NAMALWA (cell line): ENCODE measurements around the gene GPHA2.
A peak's percentile ranks its signal among the peaks of the same experiment; 100 is the strongest.

Experiments used
- DNase-seq: peaks from one replicate; pipeline ENCODE4 v3.0.0-alpha.2; 2015; ENCODE audit warnings: low spot score

GPHA2 gene

DNA sequence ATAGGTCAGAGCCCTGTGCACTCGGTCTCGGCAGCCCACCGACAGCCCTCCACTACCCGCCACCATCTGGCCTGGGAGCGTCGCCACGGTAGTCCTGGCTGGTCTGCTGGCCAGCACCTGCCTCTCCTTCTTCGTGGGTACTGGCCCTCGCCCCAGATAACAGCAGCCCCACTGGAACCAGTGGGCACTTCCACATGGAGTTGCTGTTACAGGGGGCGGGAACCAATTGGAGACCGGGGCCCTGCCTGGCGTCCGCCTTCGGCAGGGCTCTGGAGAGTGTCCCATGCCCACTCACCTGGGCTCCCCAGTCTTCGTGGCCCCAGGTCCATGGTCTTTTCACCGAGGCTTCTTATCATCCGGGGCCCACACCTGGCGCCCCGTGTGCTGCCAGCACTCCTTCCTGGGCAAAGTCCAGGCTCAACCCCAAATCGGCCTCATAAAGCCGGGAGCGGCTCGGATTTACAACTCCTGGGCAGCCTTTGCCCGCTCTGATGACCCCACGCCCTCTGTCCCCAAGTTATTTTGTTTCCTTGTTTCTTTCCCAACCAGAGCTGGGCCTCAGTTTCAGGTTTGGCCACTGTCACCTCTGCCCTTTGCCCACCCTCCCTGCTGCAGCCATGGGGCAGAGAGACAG, 44.4 kb downstream of the GPHA2 start:
- DNase-seq, result no peak

DNA sequence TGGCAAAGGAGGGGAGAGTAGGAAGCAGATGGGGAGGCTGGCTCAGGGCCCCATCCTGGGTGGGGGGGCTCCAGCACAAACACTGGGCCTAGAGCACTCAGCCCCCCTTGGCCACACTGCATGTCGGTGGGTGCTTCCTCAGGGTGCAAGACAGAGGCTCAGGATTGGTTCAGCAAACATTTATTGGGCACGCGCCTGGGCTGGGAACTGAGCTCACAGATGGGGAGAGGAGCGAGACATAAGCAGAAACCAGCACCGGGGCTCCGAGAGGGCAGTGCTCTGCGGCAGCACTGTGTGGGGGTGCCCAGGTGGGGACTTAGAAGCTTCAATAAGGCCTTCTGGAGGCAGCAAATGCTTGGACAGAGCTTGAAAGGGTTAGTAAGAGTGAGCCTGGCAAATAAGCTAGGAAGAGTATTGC, 45.2 kb downstream of the GPHA2 start:
- DNase-seq, result no peak

DNA sequence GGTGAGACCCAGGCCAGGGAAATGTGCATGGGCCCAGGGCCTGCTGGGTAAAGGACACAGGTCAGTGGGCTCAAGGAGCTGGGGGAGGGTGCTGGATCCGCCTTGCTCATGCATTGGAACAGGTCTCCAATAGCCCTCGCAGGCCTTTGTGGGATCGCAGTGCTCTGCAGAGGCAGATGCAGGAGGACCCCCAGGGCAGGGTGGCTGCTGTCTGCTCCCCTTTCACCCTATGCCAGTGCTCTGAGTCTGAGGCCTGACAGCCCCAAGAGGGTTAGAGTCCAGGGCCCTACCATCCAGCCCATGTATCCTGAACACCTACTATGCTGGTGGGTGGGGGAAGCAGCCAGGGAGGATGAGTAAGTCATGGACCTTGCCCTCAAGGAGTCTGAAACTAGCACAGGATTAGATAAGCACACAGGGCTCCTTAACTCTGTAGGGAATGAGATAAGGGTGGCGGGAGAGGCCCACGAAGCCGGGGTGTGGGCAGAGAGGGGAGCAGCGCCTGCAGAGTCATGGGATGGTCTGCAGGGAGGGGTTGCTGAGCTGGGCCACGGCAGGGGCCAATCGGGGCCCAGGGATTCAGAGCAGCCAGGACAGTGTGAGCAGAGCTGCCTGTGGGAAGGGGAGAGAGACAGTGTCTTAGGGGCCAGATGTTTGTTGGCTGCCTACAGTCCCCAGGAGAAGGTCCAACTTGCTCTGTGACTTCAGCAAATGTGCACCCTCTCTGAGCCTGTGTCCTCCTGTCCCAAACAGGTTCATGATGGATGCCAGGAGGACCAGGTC, 46.8 kb downstream of the GPHA2 start:
- no peak for DNase-seq

DNA sequence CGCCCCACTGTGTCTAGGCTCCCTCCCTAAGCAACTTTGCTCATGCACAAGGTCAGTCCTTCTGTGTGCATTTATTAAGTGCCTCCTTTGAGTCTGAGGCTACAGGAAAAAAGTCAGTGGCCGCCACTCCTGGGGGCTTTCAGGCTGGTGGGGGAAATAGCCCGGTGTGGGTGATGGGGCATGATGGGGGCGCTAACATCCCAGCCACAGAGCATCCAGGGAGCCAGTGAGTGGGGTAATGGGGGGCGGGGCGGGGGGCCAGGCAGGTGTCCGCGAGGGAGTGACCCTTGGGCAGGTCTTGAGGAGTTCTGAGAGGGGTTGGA, 47.3 kb downstream of the GPHA2 start:
- DNase-seq, result no peak

DNA sequence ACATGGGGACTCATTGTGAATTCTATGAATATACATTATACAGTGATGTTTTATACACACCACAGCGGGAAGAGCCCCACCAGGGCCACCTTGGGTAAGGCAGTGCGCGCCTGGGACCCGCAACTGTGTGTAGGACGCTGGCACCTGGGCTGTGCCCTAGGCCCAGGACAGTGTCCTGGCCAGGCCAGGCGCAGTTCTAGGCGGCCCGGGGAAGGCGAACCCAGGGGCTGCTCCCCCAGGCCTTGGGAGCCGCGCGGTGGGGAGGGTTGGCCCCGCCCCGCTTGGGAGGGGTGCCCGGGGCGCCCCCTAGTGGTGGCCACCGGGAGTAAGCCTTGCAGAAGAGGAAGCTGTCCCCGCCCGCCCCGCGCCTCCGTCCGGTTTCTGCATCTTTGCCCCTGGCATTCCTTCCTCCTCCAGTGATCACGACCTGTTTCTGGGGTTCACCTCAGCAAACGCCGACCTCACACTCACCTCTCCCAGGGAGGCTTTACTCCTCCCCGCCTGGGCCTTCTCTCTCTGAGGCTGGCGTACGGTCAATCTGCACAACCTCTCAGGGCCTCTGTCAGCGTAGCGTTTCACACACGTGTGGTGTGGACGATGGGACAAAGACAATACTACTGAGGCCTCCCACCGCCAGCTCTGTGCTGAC, 47.8 kb downstream of the GPHA2 start:
- peak; percentile 82 for DNase-seq

DNA sequence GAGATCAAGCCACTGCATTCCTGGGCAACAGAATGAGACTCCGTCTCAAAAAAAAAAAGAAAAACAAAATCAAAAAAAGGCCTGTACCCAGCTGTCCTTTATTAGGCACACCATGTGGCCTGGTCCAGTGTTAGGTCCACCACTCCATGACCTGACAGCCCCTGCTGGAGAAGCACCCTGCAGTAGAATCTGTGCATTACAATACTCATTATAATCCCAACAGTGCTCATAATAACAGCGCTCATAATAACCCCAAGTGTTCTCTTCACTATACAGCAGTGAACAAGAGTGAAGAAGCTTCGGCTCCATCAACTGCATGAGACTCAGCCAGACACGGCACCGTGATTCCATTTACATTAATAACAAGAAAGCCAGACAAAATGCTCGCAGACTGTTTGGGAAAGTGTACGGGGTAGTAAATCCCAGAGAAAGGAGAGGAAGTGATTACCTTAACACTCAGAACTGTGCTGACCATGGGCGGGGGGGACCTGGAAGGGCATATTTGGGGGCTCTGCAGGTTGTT, 48.4 kb downstream of the GPHA2 start:
- no peak for DNase-seq

DNA sequence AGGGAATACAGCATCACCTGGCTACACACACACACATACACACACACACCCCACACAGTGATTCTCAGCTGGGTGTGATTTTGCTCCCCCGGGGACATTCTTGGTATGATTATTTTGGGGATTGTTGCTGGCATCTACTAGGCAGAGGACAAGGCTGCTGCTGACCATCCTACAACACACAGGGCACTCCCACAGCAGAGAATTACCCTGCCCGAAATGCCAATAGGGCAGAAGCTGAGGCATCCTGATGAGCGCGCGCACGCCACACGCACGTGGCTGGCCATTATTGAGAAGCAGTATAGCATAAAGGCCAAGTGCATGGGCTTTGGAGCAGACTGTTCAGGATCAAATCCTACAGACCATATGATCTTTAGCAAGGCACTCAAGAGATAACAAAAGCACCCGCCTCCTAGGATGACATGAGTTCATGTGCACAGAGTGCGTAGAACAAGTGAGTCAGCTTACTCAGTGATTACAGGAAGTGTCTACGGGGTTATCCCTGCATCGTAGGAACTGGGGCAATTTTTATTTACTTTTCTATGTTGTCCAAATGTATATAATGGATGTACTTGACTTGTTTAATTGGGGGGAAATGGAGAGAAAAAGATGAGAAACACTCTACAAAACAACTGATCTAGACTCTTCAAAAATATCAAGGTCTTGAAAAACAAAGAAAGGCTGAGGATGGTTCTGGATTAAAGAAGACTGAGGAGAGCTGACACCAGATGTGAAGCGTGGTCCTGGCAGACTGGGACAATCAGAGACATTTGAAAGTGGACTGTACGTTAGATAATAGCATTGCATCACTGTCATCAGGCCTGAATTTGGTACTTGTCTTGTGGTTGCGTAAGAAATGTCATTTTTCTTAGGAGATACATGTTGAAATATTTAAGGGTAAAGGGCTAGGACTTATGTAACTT, 50.1 kb downstream of the GPHA2 start:
- DNase-seq, result no peak
